ENCODE measurements around the gene MASP1.

MASP1 gene

GRCh38 chr3:187295316-187296034 is 3.9 kb upstream of the MASP1 start:
- in situ Hi-C loops (cut with HindIII; ENCODE audit: low sequenced_read_pairs): no loop called here

GRCh38 chr3:187293516-187294430 is 2.2 kb upstream of the MASP1 start:
- in situ Hi-C loops (cut with HindIII; ENCODE audit: low sequenced_read_pairs): no loop called here

- in situ Hi-C loops (cut with HindIII; ENCODE audit: low sequenced_read_pairs): no loop called here
Measured at GRCh38 chr3:187292631-187293515, 1.3 kb upstream of the MASP1 start.

GRCh38 chr3:187292181-187292580 is 644 bp upstream of the MASP1 start:
- in situ Hi-C loops (cut with HindIII; ENCODE audit: low sequenced_read_pairs): no loop called here

GRCh38 chr3:187291001-187291511 is 481 bp downstream of the MASP1 start:
- in situ Hi-C loops (cut with HindIII; ENCODE audit: low sequenced_read_pairs): no loop called here

- in situ Hi-C loops (cut with HindIII; ENCODE audit: low sequenced_read_pairs): no loop called here
Measured at GRCh38 chr3:187290503-187290902, 1.0 kb downstream of the MASP1 start.

- in situ Hi-C loops (cut with HindIII; ENCODE audit: low sequenced_read_pairs): no loop called here
Measured at GRCh38 chr3:187288855-187289605, 2.5 kb downstream of the MASP1 start.

GRCh38 chr3:187288131-187288854 is 3.2 kb downstream of the MASP1 start:
- in situ Hi-C loops (cut with HindIII; ENCODE audit: low sequenced_read_pairs): no loop called here

- in situ Hi-C loops (cut with HindIII; ENCODE audit: low sequenced_read_pairs): no loop called here
Measured at GRCh38 chr3:187287256-187287655, 4.3 kb downstream of the MASP1 start.

GRCh38 chr3:187286467-187287059 is 5.0 kb downstream of the MASP1 start:
- in situ Hi-C loops (cut with HindIII; ENCODE audit: low sequenced_read_pairs): no loop called here

GRCh38 chr3:187281191-187281714 is 10.3 kb downstream of the MASP1 start:
- in situ Hi-C loops (cut with HindIII; ENCODE audit: low sequenced_read_pairs): no loop called here

- in situ Hi-C loops (cut with HindIII; ENCODE audit: low sequenced_read_pairs): no loop called here
Measured at GRCh38 chr3:187280644-187281043, 10.9 kb downstream of the MASP1 start.

GRCh38 chr3:187277129-187277462 is 14.4 kb downstream of the MASP1 start:
- in situ Hi-C loops (cut with HindIII; ENCODE audit: low sequenced_read_pairs): no loop called here

GRCh38 chr3:187276397-187277128 is 15.0 kb downstream of the MASP1 start:
- in situ Hi-C loops (cut with HindIII; ENCODE audit: low sequenced_read_pairs): no loop called here

- in situ Hi-C loops (cut with HindIII; ENCODE audit: low sequenced_read_pairs): no loop called here
Measured at GRCh38 chr3:187274977-187275338, 16.6 kb downstream of the MASP1 start.

GRCh38 chr3:187274315-187274976 is 17.1 kb downstream of the MASP1 start:
- in situ Hi-C loops (cut with HindIII; ENCODE audit: low sequenced_read_pairs): no loop called here

- in situ Hi-C loops (cut with HindIII; ENCODE audit: low sequenced_read_pairs): no loop called here
Measured at GRCh38 chr3:187271582-187271981, 20.0 kb downstream of the MASP1 start.

- in situ Hi-C loops (cut with HindIII; ENCODE audit: low sequenced_read_pairs): no loop called here
Measured at GRCh38 chr3:187269486-187269885, 22.1 kb downstream of the MASP1 start.

All from DLD1 (cell line).